IPS-20b (cell line): ENCODE data around the gene TBC1D3G.
"Not testable (repeated sequence)": the region's sequence is repeated elsewhere in the genome, so short reads cannot be mapped to it uniquely, and the experiment has no call there.

Experiments
- H3K27ac ChIP-seq: one replicate; pipeline ENCODE4 v1.5.1; 2013; ENCODE audit warnings: low read length
- H3K27me3 ChIP-seq: 2 replicates; pipeline ENCODE4 v1.6.1; 2013; ENCODE audit warnings: mild to moderate bottlenecking, low read length, inconsistent platforms; ENCODE audit not compliant: insufficient read depth
- H3K36me3 ChIP-seq: 2 replicates; pipeline ENCODE4 v1.6.1; 2013; ENCODE audit warnings: low read depth, mild to moderate bottlenecking, inconsistent platforms, low read length, moderate library complexity; ENCODE audit not compliant: insufficient read depth
- H3K4me1 ChIP-seq: 2 replicates; pipeline ENCODE4 v1.6.1; 2013; ENCODE audit warnings: mild to moderate bottlenecking, control low read depth, inconsistent platforms, low read length, moderate library complexity; ENCODE audit not compliant: insufficient read depth
- H3K4me3 ChIP-seq: 2 replicates; pipeline ENCODE4 v1.5.1; 2013; ENCODE audit warnings: mild to moderate bottlenecking, low read length, inconsistent platforms
- H3K9ac ChIP-seq: 2 replicates; pipeline ENCODE4 v1.6.1; 2013; ENCODE audit warnings: low read depth, mild to moderate bottlenecking, inconsistent platforms, low read length, moderate library complexity
- H3K9me3 ChIP-seq: 2 replicates; pipeline ENCODE4 v1.6.1; 2013; ENCODE audit warnings: mild to moderate bottlenecking, low read depth, low read length, inconsistent platforms; ENCODE audit not compliant: insufficient read depth

Gene TBC1D3G

DNA sequence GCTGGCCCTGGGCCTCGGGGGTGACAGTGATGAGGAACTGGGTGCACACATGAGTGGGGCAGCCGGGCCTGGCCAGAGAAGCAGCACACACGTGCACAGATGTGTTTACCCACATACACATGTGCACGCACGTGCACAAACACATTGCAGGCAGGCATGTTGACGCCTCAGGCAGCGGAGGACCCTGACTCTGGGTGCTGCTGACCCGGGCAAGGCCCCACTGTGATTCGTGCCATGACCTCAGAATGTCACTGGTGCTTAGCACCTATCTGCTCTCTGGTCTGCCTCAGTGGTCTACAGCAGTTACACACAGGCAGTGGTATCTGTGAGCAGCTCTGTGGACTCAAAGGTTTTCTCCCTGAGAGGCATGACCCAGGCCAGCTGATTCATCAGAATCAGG is at the start of gene TBC1D3G:
Gene TBC1D3G, plus strand, starts transcription at position 301 of the 400 bp plus-strand sequence. CDS start 1,528 bp downstream, outside the sequence.
- H3K27ac ChIP-seq, H3K4me3 ChIP-seq: not testable (repeated sequence)

GRCh38 chr17:36283256-36283655 is 40.4 kb upstream of the TBC1D3G start:
- H3K27ac ChIP-seq, H3K9me3 ChIP-seq, H3K36me3 ChIP-seq, H3K9ac ChIP-seq, H3K4me3 ChIP-seq, H3K27me3 ChIP-seq, H3K4me1 ChIP-seq: not testable (repeated sequence)

More for the DNA sequence above, at the start of gene TBC1D3G:
- H3K4me1 ChIP-seq, H3K27me3 ChIP-seq, H3K9me3 ChIP-seq, H3K36me3 ChIP-seq, H3K9ac ChIP-seq: not testable (repeated sequence)

DNA sequence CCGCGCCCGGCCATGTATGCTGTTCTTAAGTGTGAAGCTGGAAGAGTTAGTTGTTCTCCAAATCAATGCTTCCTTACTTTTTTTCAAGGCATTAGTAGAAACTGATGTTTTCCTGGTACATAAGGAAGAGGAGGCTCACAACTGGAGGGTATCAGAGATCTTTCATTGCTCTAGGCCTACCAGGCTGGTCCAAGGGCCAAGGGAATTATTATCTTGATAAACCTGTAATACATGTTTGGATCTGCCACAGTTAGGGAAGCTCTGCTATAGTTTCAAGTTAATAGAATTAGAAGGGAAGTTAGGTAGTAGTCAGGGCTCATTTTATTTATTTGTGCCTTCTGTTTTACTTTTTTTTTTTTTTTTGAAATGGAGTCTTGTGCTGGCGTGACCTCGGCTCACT is 39.5 kb upstream of the TBC1D3G start:
- not testable (repeated sequence) for H3K4me1 ChIP-seq, H3K27me3 ChIP-seq, H3K9me3 ChIP-seq, H3K36me3 ChIP-seq, H3K27ac ChIP-seq, H3K4me3 ChIP-seq, H3K9ac ChIP-seq

DNA sequence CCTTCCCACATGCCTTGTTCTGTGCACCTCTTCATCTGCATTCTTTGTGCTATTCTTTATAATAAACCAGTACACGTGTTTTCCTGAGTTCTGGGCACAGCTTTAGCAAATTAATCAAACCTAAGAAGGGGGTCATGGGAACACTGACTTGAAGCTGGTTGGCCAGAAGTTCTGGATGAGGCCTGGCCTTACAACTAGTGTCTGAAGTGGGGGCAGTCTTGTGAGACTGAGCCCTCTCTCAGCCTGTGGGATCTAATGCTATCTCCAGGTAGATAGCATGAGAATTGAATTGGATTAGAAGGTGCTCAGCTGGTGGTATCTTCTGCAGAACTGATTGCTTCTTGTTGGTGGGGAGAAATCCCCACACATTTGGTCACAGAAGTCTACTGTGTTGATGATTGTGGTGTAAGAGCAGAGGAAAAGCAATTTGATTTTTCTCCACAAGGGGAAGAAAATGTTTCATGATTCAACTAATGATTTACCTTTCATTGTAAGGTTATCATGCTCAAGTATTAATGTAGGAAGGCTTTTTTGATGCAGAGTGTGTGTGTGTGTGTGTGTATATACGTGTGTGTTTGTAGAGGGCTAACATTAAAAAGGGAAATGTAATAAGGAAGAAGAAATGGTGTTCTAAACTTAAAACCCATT is 33.6 kb upstream of the TBC1D3G start:
- not testable (repeated sequence) for H3K4me1 ChIP-seq, H3K4me3 ChIP-seq, H3K27me3 ChIP-seq, H3K27ac ChIP-seq, H3K36me3 ChIP-seq, H3K9ac ChIP-seq, H3K9me3 ChIP-seq

DNA sequence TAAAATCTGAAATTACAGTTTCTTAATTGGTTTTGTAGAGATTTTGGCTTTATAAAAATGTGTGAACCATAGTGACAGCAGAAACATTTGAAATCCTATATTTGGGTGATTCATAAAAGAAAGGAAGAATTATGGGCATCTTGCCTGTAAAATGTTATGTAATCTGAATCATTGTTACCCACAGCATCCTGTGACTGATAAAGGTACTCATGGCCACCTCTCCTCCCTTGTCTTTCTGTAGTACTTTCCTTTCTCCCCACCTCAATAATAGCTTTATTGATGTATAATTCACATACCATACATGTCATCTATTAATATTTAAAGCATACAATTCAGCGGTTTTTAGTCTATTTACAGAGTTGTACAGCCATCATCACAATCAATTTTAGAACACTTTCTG is 28.5 kb upstream of the TBC1D3G start:
- not testable (repeated sequence) for H3K27me3 ChIP-seq, H3K4me1 ChIP-seq, H3K9ac ChIP-seq, H3K4me3 ChIP-seq, H3K9me3 ChIP-seq, H3K36me3 ChIP-seq, H3K27ac ChIP-seq

GRCh38 chr17:36315736-36316135 is 7.9 kb upstream of the TBC1D3G start:
- H3K27me3 ChIP-seq, H3K9ac ChIP-seq, H3K27ac ChIP-seq, H3K4me1 ChIP-seq, H3K36me3 ChIP-seq, H3K9me3 ChIP-seq, H3K4me3 ChIP-seq: not testable (repeated sequence)

DNA sequence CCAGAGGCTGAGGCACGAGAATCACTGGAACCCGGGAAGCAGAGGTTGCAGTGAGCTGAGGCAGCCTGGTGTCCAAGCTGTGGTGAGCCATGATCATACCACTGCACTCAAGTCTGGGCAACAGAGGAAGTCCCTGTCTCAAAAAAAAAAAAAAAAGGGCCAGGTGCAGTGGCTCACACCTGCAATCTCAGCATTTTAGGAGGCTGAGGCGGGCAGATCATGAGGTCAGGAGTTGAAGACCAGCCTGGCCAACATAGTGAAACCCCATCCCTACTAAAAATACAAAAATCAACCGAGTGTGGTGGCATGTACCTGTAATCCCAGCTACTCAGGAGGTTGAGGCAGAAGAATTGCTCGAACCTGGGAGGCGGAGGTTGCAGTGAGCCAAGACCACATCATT is 38.8 kb downstream of the TBC1D3G start:
- H3K9me3 ChIP-seq, H3K27ac ChIP-seq, H3K4me3 ChIP-seq, H3K36me3 ChIP-seq, H3K4me1 ChIP-seq, H3K27me3 ChIP-seq, H3K9ac ChIP-seq: not testable (repeated sequence)

DNA sequence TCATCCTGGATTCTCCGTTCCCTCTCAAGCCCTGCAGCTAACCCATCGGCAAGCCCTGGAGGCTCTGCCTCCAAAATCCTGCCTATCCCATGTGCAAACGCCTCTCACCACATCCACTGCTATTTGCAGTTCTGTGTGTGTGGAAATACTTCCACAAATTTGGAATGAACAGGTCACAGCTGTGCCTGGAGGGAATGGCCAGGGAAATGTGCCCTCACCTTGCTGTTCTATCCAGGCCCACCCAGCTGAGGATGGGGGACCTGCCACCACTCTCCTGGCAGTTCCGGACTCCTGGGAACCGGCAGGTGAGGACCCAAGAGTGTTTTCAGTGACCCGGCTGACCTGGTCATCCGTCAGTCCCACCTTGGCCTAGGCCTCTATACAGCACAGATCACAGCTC is 52.3 kb downstream of the TBC1D3G start:
- not testable (repeated sequence) for H3K4me1 ChIP-seq, H3K9me3 ChIP-seq, H3K9ac ChIP-seq, H3K4me3 ChIP-seq, H3K27ac ChIP-seq, H3K36me3 ChIP-seq, H3K27me3 ChIP-seq
